Fibroblast of lung (primary cell): ENCODE results near the gene PGA4.
"Not testable (repeated sequence)": the region's sequence is repeated elsewhere in the genome, so short reads cannot be mapped to it uniquely, and the experiment has no call there.

Experiments
- CTCF ChIP-seq, 2 donors: IDR thresholded peaks in 1 of 2; conservative IDR thresholded peaks in 1 of 2; 1 replicate in 1 of 2; 2 replicates in 1 of 2; pipeline ENCODE4 v1.5.1; 2011 to 2012; ENCODE audit warnings: low read length in 2 of 2, control low read depth in 1 of 2, inconsistent platforms in 1 of 2, low read depth in 1 of 2, mild to moderate bottlenecking in 1 of 2
- EZH2 ChIP-seq: IDR thresholded peaks from 2 replicates; pipeline ENCODE4 v1.5.1; 2012; ENCODE audit warnings: low read length, control low read depth, mild to moderate bottlenecking; ENCODE audit errors: missing control alignments

GRCh38 chr11:61252332-61252731 lies 30.2 kb downstream of the PGA4 start:
- TF ChIP-seq CTCF (conservative IDR thresholded peaks at IDR 0.05 in 1 of 2, IDR thresholded peaks at IDR 0.05 in 1 of 2; ENCODE audit: low read depth in 1 of 2, low read length in 2 of 2); EZH2: not testable (repeated sequence)
